Neural cell (in vitro differentiated cells): ENCODE data around the gene RIPPLY3. TPM values are rescaled to one million over a fixed set of nuclear protein-coding genes. Genes with fewer than 3 reads are reported as not detected.
"Not testable (repeated sequence)": the region's sequence is repeated elsewhere in the genome, so short reads cannot be mapped to it uniquely, and the experiment has no call there.

Experiments
- H2AFZ ChIP-seq: fragments of 200-600, 300-800 bp; sonication (generic), shearing (Covaris generic); 2 replicates; pipeline ENCODE4 v1.6.0; 2014; ENCODE audit warnings: low read depth, mild to moderate bottlenecking, antibody characterized with exemption, low read length, moderate library complexity
- H3F3A ChIP-seq: fragments of 200-600 bp; shearing (Covaris generic); 2 replicates; pipeline ENCODE4 v1.6.1; 2016; ENCODE audit warnings: mild to moderate bottlenecking, moderate library complexity, mixed read lengths, antibody characterized with exemption, low read length; ENCODE audit not compliant: insufficient read depth, poor library complexity, severe bottlenecking
- H3K27ac ChIP-seq: fragments of 200-600, 300-800 bp; sonication (generic), shearing (Covaris generic); 2 replicates; pipeline ENCODE4 v1.5.1; 2014; ENCODE audit warnings: mild to moderate bottlenecking, low read length, moderate library complexity
- H3K27me3 ChIP-seq: fragments of 300-800, 200-600 bp; sonication (generic), shearing (Covaris generic); 2 replicates; pipeline ENCODE4 v1.6.0; 2014; ENCODE audit warnings: mild to moderate bottlenecking, low read depth, low read length, moderate library complexity; ENCODE audit not compliant: insufficient read depth
- H3K36me3 ChIP-seq: fragments of 300-800, 200-600 bp; sonication (generic), shearing (Covaris generic); 2 replicates; pipeline ENCODE4 v1.5.1; 2014; ENCODE audit warnings: mild to moderate bottlenecking, antibody characterized with exemption, low read length, moderate library complexity; ENCODE audit not compliant: insufficient read depth
- H3K4me2 ChIP-seq: fragments of 300-800, 200-600 bp; sonication (generic), shearing (Covaris generic); 2 replicates; pipeline ENCODE4 v1.6.0; 2014; ENCODE audit warnings: mild to moderate bottlenecking, low read length
- H3K4me3 ChIP-seq: fragments of 300-800, 200-600 bp; sonication (generic), shearing (Covaris generic); 2 replicates; pipeline ENCODE4 v1.5.1; 2014; ENCODE audit warnings: mild to moderate bottlenecking, low read length, moderate library complexity
- H3K79me2 ChIP-seq: fragments of 200-600 bp; shearing (Covaris generic); replicated peaks from 2 replicates; pipeline ENCODE4 v1.6.0; 2014; ENCODE audit warnings: mild to moderate bottlenecking, low read length, moderate library complexity; ENCODE audit not compliant: insufficient read depth
- H3K9ac ChIP-seq: fragments of 300-800, 200-600 bp; sonication (generic), shearing (Covaris generic); 2 replicates; pipeline ENCODE4 v1.6.1; 2016; ENCODE audit warnings: mild to moderate bottlenecking, low read length, mixed read lengths
- H3K9me2 ChIP-seq: fragments of 200-600 bp; shearing (Covaris generic); 2 replicates; pipeline ENCODE4 v1.6.1; 2016; ENCODE audit warnings: mild to moderate bottlenecking, low read length, mixed read lengths; ENCODE audit not compliant: insufficient read depth
- H3K9me3 ChIP-seq: fragments of 200-600, 300-800 bp; sonication (generic), shearing (Covaris generic); 2 replicates; pipeline ENCODE4 v1.6.1; 2016; ENCODE audit warnings: mild to moderate bottlenecking, mixed run types, low read length, moderate library complexity, mixed read lengths
- H4K20me1 ChIP-seq: fragments of 200-600 bp; shearing (Covaris generic); 2 replicates; pipeline ENCODE4 v1.6.1; 2016; ENCODE audit warnings: mild to moderate bottlenecking, mixed run types; ENCODE audit not compliant: insufficient read depth
- EZH2 ChIP-seq: fragments of 200-600, 300-800 bp; shearing (Covaris generic), sonication (generic); IDR thresholded peaks from 2 replicates; pipeline ENCODE4 v1.6.1; 2014; ENCODE audit warnings: antibody characterized with exemption, low read length, borderline replicate concordance, mild to moderate bottlenecking; ENCODE audit not compliant: insufficient read depth, poor library complexity, severe bottlenecking
- RAD21 ChIP-seq: fragments of 450-650 bp; conservative IDR thresholded peaks from 2 replicates; pipeline ENCODE4 v1.6.1; 2014; ENCODE audit warnings: antibody characterized with exemption, mild to moderate bottlenecking, moderate library complexity
- TAF1 ChIP-seq: IDR thresholded peaks from 2 replicates; pipeline ENCODE4 v1.6.1; 2012; ENCODE audit warnings: low read depth
- polyA plus RNA-seq: library from polyadenylated mRNA; depleted of rRNA; stranded (reverse); fragments of >200 nt; gene quantifications from 2 replicates; pipeline ENCODE4 v1.2.3, GENCODE V29; 2014
- TF ChIP-seq, protein P1 (sequence below): IDR thresholded peaks from 2 replicates; pipeline ENCODE4 v1.6.1; 2012; ENCODE audit warnings: borderline replicate concordance
- TF ChIP-seq, protein P2 (sequence below): fragments of 450-650 bp; IDR thresholded peaks from 2 replicates; pipeline ENCODE4 v1.5.1; 2014; ENCODE audit warnings: antibody characterized with exemption, mild to moderate bottlenecking, moderate library complexity; ENCODE audit not compliant: poor library complexity, severe bottlenecking

RIPPLY3 gene
- polyA plus RNA-seq, 1 donor from 2014 or later = 0.24 TPM

- Histone ChIP-seq H3K4me3 (peak overlapping the region; percentile 74), H3K27ac (peak overlapping the region; percentile 77), H3K4me2 (no peak overlapping the region), H3K9ac (peak overlapping the region; percentile 79), H3K79me2 (no peaks in the 10 kb centered on the region), H3K36me3 (no peaks in the 10 kb centered on the region), H4K20me1 (no peaks in the 10 kb centered on the region), H3K27me3 (no peaks in the 10 kb centered on the region), H3K9me3 (no peaks in the 10 kb centered on the region), H2AFZ (peak overlapping the region; percentile 90), H3K9me2 (no peaks in the 10 kb centered on the region), H3F3A (peaks cover 3% of the 10 kb centered on the region)
- TF ChIP-seq, protein P1, sequence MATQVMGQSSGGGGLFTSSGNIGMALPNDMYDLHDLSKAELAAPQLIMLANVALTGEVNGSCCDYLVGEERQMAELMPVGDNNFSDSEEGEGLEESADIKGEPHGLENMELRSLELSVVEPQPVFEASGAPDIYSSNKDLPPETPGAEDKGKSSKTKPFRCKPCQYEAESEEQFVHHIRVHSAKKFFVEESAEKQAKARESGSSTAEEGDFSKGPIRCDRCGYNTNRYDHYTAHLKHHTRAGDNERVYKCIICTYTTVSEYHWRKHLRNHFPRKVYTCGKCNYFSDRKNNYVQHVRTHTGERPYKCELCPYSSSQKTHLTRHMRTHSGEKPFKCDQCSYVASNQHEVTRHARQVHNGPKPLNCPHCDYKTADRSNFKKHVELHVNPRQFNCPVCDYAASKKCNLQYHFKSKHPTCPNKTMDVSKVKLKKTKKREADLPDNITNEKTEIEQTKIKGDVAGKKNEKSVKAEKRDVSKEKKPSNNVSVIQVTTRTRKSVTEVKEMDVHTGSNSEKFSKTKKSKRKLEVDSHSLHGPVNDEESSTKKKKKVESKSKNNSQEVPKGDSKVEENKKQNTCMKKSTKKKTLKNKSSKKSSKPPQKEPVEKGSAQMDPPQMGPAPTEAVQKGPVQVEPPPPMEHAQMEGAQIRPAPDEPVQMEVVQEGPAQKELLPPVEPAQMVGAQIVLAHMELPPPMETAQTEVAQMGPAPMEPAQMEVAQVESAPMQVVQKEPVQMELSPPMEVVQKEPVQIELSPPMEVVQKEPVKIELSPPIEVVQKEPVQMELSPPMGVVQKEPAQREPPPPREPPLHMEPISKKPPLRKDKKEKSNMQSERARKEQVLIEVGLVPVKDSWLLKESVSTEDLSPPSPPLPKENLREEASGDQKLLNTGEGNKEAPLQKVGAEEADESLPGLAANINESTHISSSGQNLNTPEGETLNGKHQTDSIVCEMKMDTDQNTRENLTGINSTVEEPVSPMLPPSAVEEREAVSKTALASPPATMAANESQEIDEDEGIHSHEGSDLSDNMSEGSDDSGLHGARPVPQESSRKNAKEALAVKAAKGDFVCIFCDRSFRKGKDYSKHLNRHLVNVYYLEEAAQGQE = no peak
These were observed 15.8 kb upstream of the RIPPLY3 start for GRCh38 chr21:36990508-36991205.

GRCh38 chr21:36992671-36993070 lies 13.8 kb upstream of the RIPPLY3 start:
- Histone ChIP-seq H3K36me3 (no peaks in the 10 kb centered on the region), H3K9ac (no peak overlapping the region), H4K20me1 (no peaks in the 10 kb centered on the region), H3K9me2 (no peaks in the 10 kb centered on the region), H3K4me3 (no peak overlapping the region), H2AFZ (no peak overlapping the region), H3K27ac (no peak overlapping the region), H3F3A (peaks cover 3% of the 10 kb centered on the region), H3K4me2 (no peak overlapping the region), H3K9me3 (no peaks in the 10 kb centered on the region), H3K79me2 (no peaks in the 10 kb centered on the region), H3K27me3 (no peaks in the 10 kb centered on the region)
- TF ChIP-seq RAD21 (no peak), EZH2 (no peak)
- TF ChIP-seq, protein P1 = no peak

DNA sequence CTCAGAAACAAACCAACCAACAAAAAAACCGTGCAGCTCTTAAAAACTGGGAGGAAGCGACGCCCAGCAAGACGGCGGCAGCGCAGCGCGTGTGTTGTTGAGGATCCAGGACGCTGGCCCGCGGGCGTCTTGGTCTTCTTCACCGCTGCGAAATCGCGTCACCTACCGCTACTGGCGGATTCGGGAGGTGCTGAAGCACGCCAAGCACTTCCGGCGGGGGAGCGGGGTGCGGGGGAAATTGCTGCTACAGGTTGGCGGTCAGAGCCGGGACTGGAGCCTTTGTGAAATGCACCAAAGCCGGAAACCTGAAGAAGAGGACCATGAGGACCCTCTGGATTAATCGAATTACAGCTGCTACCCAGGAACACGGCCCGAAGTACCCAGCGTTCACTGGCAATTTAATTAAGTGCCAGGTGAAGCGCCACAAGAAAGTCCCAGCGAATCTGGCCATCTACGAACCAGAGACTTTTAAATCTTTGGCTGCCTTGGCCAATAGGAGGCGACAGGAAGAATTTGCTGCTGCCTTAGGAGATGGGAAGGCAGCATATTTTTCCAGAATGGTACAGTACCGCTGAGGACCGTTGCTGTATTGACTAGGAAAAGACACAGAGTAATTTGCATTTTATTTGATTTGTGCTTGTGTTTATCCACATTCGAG lies 11.9 kb upstream of the RIPPLY3 start:
- TF ChIP-seq, protein P2, sequence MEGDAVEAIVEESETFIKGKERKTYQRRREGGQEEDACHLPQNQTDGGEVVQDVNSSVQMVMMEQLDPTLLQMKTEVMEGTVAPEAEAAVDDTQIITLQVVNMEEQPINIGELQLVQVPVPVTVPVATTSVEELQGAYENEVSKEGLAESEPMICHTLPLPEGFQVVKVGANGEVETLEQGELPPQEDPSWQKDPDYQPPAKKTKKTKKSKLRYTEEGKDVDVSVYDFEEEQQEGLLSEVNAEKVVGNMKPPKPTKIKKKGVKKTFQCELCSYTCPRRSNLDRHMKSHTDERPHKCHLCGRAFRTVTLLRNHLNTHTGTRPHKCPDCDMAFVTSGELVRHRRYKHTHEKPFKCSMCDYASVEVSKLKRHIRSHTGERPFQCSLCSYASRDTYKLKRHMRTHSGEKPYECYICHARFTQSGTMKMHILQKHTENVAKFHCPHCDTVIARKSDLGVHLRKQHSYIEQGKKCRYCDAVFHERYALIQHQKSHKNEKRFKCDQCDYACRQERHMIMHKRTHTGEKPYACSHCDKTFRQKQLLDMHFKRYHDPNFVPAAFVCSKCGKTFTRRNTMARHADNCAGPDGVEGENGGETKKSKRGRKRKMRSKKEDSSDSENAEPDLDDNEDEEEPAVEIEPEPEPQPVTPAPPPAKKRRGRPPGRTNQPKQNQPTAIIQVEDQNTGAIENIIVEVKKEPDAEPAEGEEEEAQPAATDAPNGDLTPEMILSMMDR = no peak
- no peak for TF ChIP-seq TAF1
- H3K36me3 ChIP-seq = no peaks in the 10 kb centered on the region
- H3F3A ChIP-seq = peaks cover 3% of the 10 kb centered on the region
- no peaks in the 10 kb centered on the region for H3K27me3 ChIP-seq
- no peak overlapping the region for H3K27ac ChIP-seq
- no peaks in the 10 kb centered on the region for H3K9me2 ChIP-seq
- H3K4me3 ChIP-seq = no peak overlapping the region
- no peaks in the 10 kb centered on the region for H3K79me2 ChIP-seq
- no peak overlapping the region for H2AFZ ChIP-seq
- H3K9me3 ChIP-seq = no peaks in the 10 kb centered on the region
- H3K4me2 ChIP-seq = no peak overlapping the region
- no peak overlapping the region for H3K9ac ChIP-seq
- H4K20me1 ChIP-seq = no peaks in the 10 kb centered on the region

- not testable (repeated sequence) for H2AFZ ChIP-seq, H3K79me2 ChIP-seq, H3K36me3 ChIP-seq, H3K4me3 ChIP-seq, H3K27ac ChIP-seq, H3K9ac ChIP-seq, H3K27me3 ChIP-seq, H4K20me1 ChIP-seq, H3F3A ChIP-seq, H3K9me2 ChIP-seq, H3K4me2 ChIP-seq, H3K9me3 ChIP-seq
These were observed 11.2 kb upstream of the RIPPLY3 start for GRCh38 chr21:36995285-36995684.
